Suppressor macrophage (primary cell): ENCODE results near the gene SYS1.
A peak's percentile ranks its signal among the peaks of the same experiment; 100 is the strongest.

Source experiments
- DNase-seq, 4 experiments: peaks; one replicate each; pipeline ENCODE4 v3.0.0-alpha.2; 2020 to 2022
- total RNA-seq, 17 experiments: gene quantifications; one replicate each; lab custom pipeline; 2026; ENCODE audit warnings: mixed read lengths in 6 of 17, inconsistent platforms in 3 of 17; lab: John Stamatoyannopoulos, UW

The SYS1 gene
- total RNA-seq, result 15.7 to 49.8 (median 37.7) reads per million in 17 experiments

- peak; percentile 98 to 99 (median 98) for DNase-seq
Measured at GRCh38 chr20:45362804-45363610, at the start of gene SYS1. Gene SYS1 (plus strand): TSS chr20:45363156. CDS start chr20:45363532, 376 bp downstream.

GRCh38 chr20:45313943-45314342 lies 49.0 kb upstream of the SYS1 start:
- DNase-seq, result no peak

- DNase-seq, result no peak
Measured at GRCh38 chr20:45315672-45316071, 47.3 kb upstream of the SYS1 start.

- DNase-seq, result no peak
Measured at GRCh38 chr20:45316150-45317080, 46.5 kb upstream of the SYS1 start.

GRCh38 chr20:45317826-45318225 lies 45.1 kb upstream of the SYS1 start:
- no peak for DNase-seq

GRCh38 chr20:45318386-45318939 lies 44.5 kb upstream of the SYS1 start:
- no peak for DNase-seq

GRCh38 chr20:45318948-45319347 lies 44.0 kb upstream of the SYS1 start:
- DNase-seq, result no peak

GRCh38 chr20:45320948-45321595 lies 41.9 kb upstream of the SYS1 start:
- DNase-seq, result peak; percentile 25 to 68 (median 56)

GRCh38 chr20:45322952-45323383 lies 40.0 kb upstream of the SYS1 start:
- DNase-seq, result peak; percentile 90 to 95 (median 93)

- DNase-seq, result no peak
Measured at GRCh38 chr20:45323731-45324130, 39.2 kb upstream of the SYS1 start.

- no peak for DNase-seq
Measured at GRCh38 chr20:45325371-45325770, 37.6 kb upstream of the SYS1 start.

GRCh38 chr20:45328451-45328850 lies 34.5 kb upstream of the SYS1 start:
- DNase-seq, result no peak

- no peak for DNase-seq
Measured at GRCh38 chr20:45329497-45330319, 33.2 kb upstream of the SYS1 start.

- DNase-seq, result no peak
Measured at GRCh38 chr20:45330476-45330875, 32.5 kb upstream of the SYS1 start.

- DNase-seq, result no peak
Measured at GRCh38 chr20:45336530-45337366, 26.2 kb upstream of the SYS1 start.

- DNase-seq, result no peak
Measured at GRCh38 chr20:45337367-45338120, 25.4 kb upstream of the SYS1 start.

- no peak for DNase-seq
Measured at GRCh38 chr20:45338121-45339030, 24.6 kb upstream of the SYS1 start.

- DNase-seq, result no peak
Measured at GRCh38 chr20:45339084-45339483, 23.9 kb upstream of the SYS1 start.

GRCh38 chr20:45339799-45340198 lies 23.2 kb upstream of the SYS1 start:
- DNase-seq, result no peak
